ENCODE results near the gene HERPUD1. TPM values are rescaled to one million over a fixed set of nuclear protein-coding genes. Genes with fewer than 3 reads are reported as not detected.
A peak's percentile ranks its signal among the peaks of the same experiment; 100 is the strongest.
"Not testable (repeated sequence)": the region's sequence is repeated elsewhere in the genome, so short reads cannot be mapped to it uniquely, and the experiment has no call there.

The HERPUD1 gene
- total RNA-seq, 2 experiments from 2014 or later, result 142 to 150 TPM

- DNase-seq, result no peak
- Mint-ChIP-seq H3K4me1 (ENCODE audit: low read depth) (peaks cover 63% of the 10 kb centered on the region), H3K36me3 (ENCODE audit: low read depth) (peaks cover 70% of the 10 kb centered on the region), H3K27ac (peak overlapping the region; percentile 99), H3K27me3 (no peaks in the 10 kb centered on the region), H3K4me3 (peak overlapping the region; percentile 97), H3K9me3 (no peaks in the 10 kb centered on the region)
- intact Hi-C loops (cut with micrococcal nuclease), result no loop called here
- TF ChIP-seq CTCF (IDR thresholded peaks at IDR 0.05), result no peak
- ChIA-PET POLR2A (interaction anchor here (0.7 to 21.4 kb wide), 13 partner anchors 8 to 117 kb away, joined by 3 to 367 read pairs (median 7); partner anchors contain the start of gene HERPUD1), CTCF (interaction anchor here (0.9 to 8.3 kb wide), 6 partner anchors 11 to 60 kb away, joined by 3 to 87 read pairs (median 4); partner anchors contain the start of gene CETP)
- ATAC-seq, result no peak
These were observed 54.4 kb downstream of the HERPUD1 start for GRCh38 chr16:56986361-56986760.

GRCh38 chr16:56986908-56987307 is 55.0 kb downstream of the HERPUD1 start:
- ATAC-seq; H3K27me3 Mint-ChIP-seq; DNase-seq; H3K9me3 Mint-ChIP-seq; intact Hi-C loops (cut with micrococcal nuclease): not testable (repeated sequence)
- peak overlapping the region; percentile 99 for H3K27ac Mint-ChIP-seq
- peaks cover 69% of the 10 kb centered on the region for H3K36me3 Mint-ChIP-seq (ENCODE audit: low read depth)
- POLR2A ChIA-PET, result interaction anchor here (0.7 to 21.4 kb wide), 10 partner anchors 9 to 117 kb away, joined by 3 to 367 read pairs (median 10); no protein-coding TSS in a partner anchor
- H3K4me1 Mint-ChIP-seq (ENCODE audit: low read depth), result peaks cover 60% of the 10 kb centered on the region
- peak overlapping the region; percentile 97 for H3K4me3 Mint-ChIP-seq
- CTCF ChIA-PET, result interaction anchor here (1.0 to 8.3 kb wide), 4 partner anchors 11 to 59 kb away, joined by 3 to 87 read pairs (median 5); partner anchors contain the start of gene CETP

- peaks cover 55% of the 10 kb centered on the region for H3K4me1 Mint-ChIP-seq (ENCODE audit: low read depth)
- no peak for DNase-seq
These were observed 55.8 kb downstream of the HERPUD1 start for GRCh38 chr16:56987692-56988091.

GRCh38 chr16:56988161-56988947 is 56.4 kb downstream of the HERPUD1 start:
- DNase-seq, result no peak
- ChIA-PET CTCF (interaction anchor here (1.1 to 8.3 kb wide), 9 partner anchors 18 to 122 kb away, joined by 3 to 87 read pairs (median 4); partner anchors contain the start of gene CETP), POLR2A (interaction anchor here (0.6 to 21.4 kb wide), 24 partner anchors 7 to 794 kb away, joined by 3 to 367 read pairs (median 6); partner anchors contain the start of gene HERPUD1)
- H3K9me3 Mint-ChIP-seq, result no peaks in the 10 kb centered on the region
- TF ChIP-seq CTCF (IDR thresholded peaks at IDR 0.05), result no peak
- intact Hi-C loops (cut with micrococcal nuclease), result no loop called here
- H3K27ac Mint-ChIP-seq, result peak overlapping the region; percentile 99
- peak overlapping the region; percentile 97 for H3K4me3 Mint-ChIP-seq
- H3K27me3 Mint-ChIP-seq, result no peaks in the 10 kb centered on the region
- peaks cover 64% of the 10 kb centered on the region for H3K36me3 Mint-ChIP-seq (ENCODE audit: low read depth)
- peaks cover 55% of the 10 kb centered on the region for H3K4me1 Mint-ChIP-seq (ENCODE audit: low read depth)
- no peak for ATAC-seq

More at GRCh38 chr16:56987692-56988091, 55.8 kb downstream of the HERPUD1 start:
- no peak for TF ChIP-seq CTCF (IDR thresholded peaks at IDR 0.05)
- CTCF ChIA-PET, result interaction anchor here (1.0 to 8.3 kb wide), 5 partner anchors 20 to 121 kb away, joined by 3 to 87 read pairs (median 4); partner anchors contain the start of gene CETP
- Mint-ChIP-seq H3K27ac (peak overlapping the region; percentile 99), H3K4me3 (peak overlapping the region; percentile 97), H3K9me3 (no peaks in the 10 kb centered on the region), H3K36me3 (ENCODE audit: low read depth) (peaks cover 67% of the 10 kb centered on the region), H3K27me3 (no peaks in the 10 kb centered on the region)
- POLR2A ChIA-PET, result interaction anchor here (1.3 to 21.4 kb wide), 11 partner anchors 8 to 59 kb away, joined by 3 to 367 read pairs (median 21); no protein-coding TSS in a partner anchor
- no peak for ATAC-seq
- intact Hi-C loops (cut with micrococcal nuclease), result no loop called here
